Sigmoid colon (tissue), 7 donors: ENCODE data around the gene CCDC24. TPM values are rescaled to one million over a fixed set of nuclear protein-coding genes. Genes with fewer than 3 reads are reported as not detected.

Source experiments
- DNase-seq: peaks from one replicate; pipeline ENCODE4 v3.0.0-alpha.2; 2019
- H3K27ac ChIP-seq, 4 donors: fragments of 200-600 bp; sonication (generic); one replicate each; pipeline ENCODE4 v1.5.1; 2016 to 2019; ENCODE audit warnings: mild to moderate bottlenecking in 1 of 4
- H3K27me3 ChIP-seq, 3 donors: fragments of 200-600 bp; sonication (generic); one replicate each; pipeline ENCODE4 v1.5.1; 2019; ENCODE audit warnings: mild to moderate bottlenecking in 1 of 3
- H3K36me3 ChIP-seq, 4 donors: fragments of 200-600 bp; sonication (generic); one replicate each; pipeline ENCODE4 v1.5.1; 2016 to 2019
- H3K4me1 ChIP-seq, 4 donors: fragments of 200-600 bp; sonication (generic); one replicate each; pipeline ENCODE4 v1.5.1; 2017 to 2019
- H3K4me3 ChIP-seq, 4 donors: fragments of 200-600 bp; sonication (generic); one replicate each; pipeline ENCODE4 v1.5.1; 2017 to 2019; ENCODE audit warnings: mild to moderate bottlenecking in 2 of 4, moderate library complexity in 1 of 4
- H3K9me3 ChIP-seq, 4 donors: fragments of 200-600 bp in 3 of 4; sonication (generic) in 3 of 4; one replicate each; pipeline versions ENCODE4 v1.5.1 to v1.6.1; 2013 to 2019
- EP300 ChIP-seq, 4 donors: sonication (generic); formaldehyde crosslinking; IDR thresholded peaks; one replicate each; pipeline ENCODE4 v1.6.1; 2017; ENCODE audit warnings: antibody characterized with exemption in 4 of 4
- POLR2A ChIP-seq, 2 donors: fragments of 450-650 bp; IDR thresholded peaks; one replicate each; pipeline ENCODE4 v1.6.1; 2016; ENCODE audit warnings: antibody characterized with exemption in 2 of 2, mild to moderate bottlenecking in 2 of 2, moderate library complexity in 2 of 2
- POLR2AphosphoS5 ChIP-seq, 4 donors: sonication (generic); formaldehyde crosslinking; IDR thresholded peaks; one replicate each; pipeline ENCODE4 v1.6.1; 2017; ENCODE audit warnings: antibody characterized with exemption in 4 of 4
- WGBS, 2 donors: extraction: QIAGEN DNeasy Blood & Tissue Kit; methylation state at CpG; one replicate each; pipeline ENCODE4 v1.1.7; 2013; 5-methylcytosine and 5-hydroxymethylcytosine counted together
- intact Hi-C: fragments of 100-400 bp; cut with DNase I; formaldehyde crosslinking; loops from one replicate; pipeline ENCODE4 v1.15.1; 2023
- polyA plus RNA-seq, 3 donors: library from polyadenylated mRNA; stranded (reverse); fragments of 200-250 nt; gene quantifications; one replicate each; pipeline ENCODE4 v1.2.3, GENCODE V29; 2013
- total RNA-seq, 4 donors: library from RNA; depleted of rRNA; stranded (reverse); fragments of >200 nt; gene quantifications; one replicate each; pipeline ENCODE4 v1.1.0, GENCODE V29; 2016
- TF ChIP-seq, protein P1 (sequence below), 4 experiments: fragments of 450-650 bp in 3 of 4; fragments of 200-600 bp in 1 of 4; IDR thresholded peaks; one replicate each; pipeline ENCODE4 v1.5.1; 2016 to 2019; ENCODE audit warnings: antibody characterized with exemption in 4 of 4, mild to moderate bottlenecking in 3 of 4, moderate library complexity in 2 of 4
- donor health status: healthy with polysubstance abuse.
- donor health status: Bipolar disorder and iron deficiency.
- donor health status: healthy.

CCDC24 gene
- total and polyA plus RNA-seq, 7 donors = 2.7 to 19.2 (median 6.6) TPM

DNA sequence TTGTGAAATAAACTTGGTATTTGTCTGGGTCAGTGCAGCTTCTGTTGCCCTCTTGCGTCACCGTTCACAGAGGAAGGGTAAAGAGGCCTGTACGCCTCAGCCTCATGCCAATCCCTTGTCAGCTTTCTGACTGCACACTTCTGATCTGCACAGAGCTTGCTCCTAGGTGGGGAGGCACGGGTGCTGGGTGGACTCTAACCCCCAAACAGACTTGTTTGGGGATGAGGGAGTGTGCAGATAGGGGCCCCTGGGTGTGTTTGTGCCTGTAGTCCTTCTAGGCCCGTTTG, 13.2 kb upstream of the CCDC24 start:
- intact Hi-C loops = no loop called here
- WGBS, 2 donors = 50 to 77% methylated on average over 5 of the region's 5 CpGs
- peaks cover 0 to 63% (median 52%) of the 10 kb centered on the region in 4 donors for H3K4me1 ChIP-seq
- DNase-seq = no peak
- no peaks in the 10 kb centered on the region for H3K27me3 ChIP-seq
- peaks cover 0 to 23% (median 11%) of the 10 kb centered on the region in 4 donors for H3K36me3 ChIP-seq
- H3K9me3 ChIP-seq = no peaks in the 10 kb centered on the region
- TF ChIP-seq, protein P1, sequence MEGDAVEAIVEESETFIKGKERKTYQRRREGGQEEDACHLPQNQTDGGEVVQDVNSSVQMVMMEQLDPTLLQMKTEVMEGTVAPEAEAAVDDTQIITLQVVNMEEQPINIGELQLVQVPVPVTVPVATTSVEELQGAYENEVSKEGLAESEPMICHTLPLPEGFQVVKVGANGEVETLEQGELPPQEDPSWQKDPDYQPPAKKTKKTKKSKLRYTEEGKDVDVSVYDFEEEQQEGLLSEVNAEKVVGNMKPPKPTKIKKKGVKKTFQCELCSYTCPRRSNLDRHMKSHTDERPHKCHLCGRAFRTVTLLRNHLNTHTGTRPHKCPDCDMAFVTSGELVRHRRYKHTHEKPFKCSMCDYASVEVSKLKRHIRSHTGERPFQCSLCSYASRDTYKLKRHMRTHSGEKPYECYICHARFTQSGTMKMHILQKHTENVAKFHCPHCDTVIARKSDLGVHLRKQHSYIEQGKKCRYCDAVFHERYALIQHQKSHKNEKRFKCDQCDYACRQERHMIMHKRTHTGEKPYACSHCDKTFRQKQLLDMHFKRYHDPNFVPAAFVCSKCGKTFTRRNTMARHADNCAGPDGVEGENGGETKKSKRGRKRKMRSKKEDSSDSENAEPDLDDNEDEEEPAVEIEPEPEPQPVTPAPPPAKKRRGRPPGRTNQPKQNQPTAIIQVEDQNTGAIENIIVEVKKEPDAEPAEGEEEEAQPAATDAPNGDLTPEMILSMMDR (IDR thresholded peaks at IDR 0.05) = no peak
- TF ChIP-seq POLR2AphosphoS5 (IDR thresholded peaks at IDR 0.05) (no peak), POLR2A (IDR thresholded peaks at IDR 0.05) (no peak), EP300 (IDR thresholded peaks at IDR 0.05) (no peak)
- peak overlapping the region in 1 of 4 donors; percentile 91 for H3K4me3 ChIP-seq
- peak overlapping the region in 2 of 4 donors; percentile 58 to 63 for H3K27ac ChIP-seq

DNA sequence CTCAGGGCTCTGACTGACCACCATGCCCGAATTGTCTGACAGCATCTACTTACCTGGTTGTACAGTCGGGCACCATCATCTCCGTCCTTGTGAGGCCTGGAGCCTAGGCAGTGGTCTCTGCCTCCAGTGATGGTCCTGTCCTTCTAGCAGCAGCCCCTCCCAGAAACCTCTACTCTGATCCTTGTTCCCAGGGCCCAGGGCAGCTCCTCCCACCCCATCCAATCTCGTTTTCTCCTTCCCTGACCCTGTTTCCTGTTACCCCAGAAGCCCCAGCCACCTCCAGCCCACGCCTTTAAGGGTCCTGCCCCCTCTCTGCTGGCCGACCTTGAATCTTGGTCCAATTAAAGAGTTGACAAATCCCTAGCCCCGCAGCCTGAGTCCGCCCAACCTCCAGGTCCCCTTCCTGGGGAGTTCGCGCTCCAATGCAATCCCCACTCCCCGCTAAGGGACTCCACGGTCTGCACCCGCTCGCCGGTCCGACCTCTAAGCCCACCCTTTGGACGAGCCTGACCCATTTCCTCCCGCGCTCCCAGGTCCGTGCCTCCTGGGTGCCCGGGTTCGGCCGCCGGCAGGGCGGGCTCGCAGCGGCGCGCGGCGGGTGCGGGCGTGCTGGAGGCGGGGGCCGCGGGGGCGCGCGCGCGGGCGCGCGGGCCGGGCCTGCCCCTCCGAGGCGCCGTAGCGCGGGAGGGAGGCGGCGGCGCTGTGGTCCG, 12.7 kb upstream of the CCDC24 start, which contains the start of gene B4GALT2:
Gene B4GALT2, plus strand, starts transcription at position 660 of the 710 bp plus-strand sequence. CDS start 1,951 bp downstream, outside the sequence.
- intact Hi-C loops = no loop called here
- 4 to 6% methylated on average over 54 of the region's 54 CpGs for WGBS, 2 donors
- no peak for DNase-seq
- TF ChIP-seq POLR2AphosphoS5 (IDR thresholded peaks at IDR 0.05) (peak in 1 of 4 donors; percentile 28), EP300 (IDR thresholded peaks at IDR 0.05) (no peak)
- no peaks in the 10 kb centered on the region for H3K9me3 ChIP-seq
- no peaks in the 10 kb centered on the region for H3K27me3 ChIP-seq
- peak within 1 kb of the TSS; percentile 57 to 77 (median 74) for H3K27ac ChIP-seq
- H3K4me3 ChIP-seq = peak within 1 kb of the TSS; percentile 73 to 92 (median 84)
- peaks cover 0 to 62% (median 52%) of the 10 kb centered on the region in 4 donors for H3K4me1 ChIP-seq
- peaks cover 0 to 23% (median 11%) of the 10 kb centered on the region in 4 donors for H3K36me3 ChIP-seq

DNA sequence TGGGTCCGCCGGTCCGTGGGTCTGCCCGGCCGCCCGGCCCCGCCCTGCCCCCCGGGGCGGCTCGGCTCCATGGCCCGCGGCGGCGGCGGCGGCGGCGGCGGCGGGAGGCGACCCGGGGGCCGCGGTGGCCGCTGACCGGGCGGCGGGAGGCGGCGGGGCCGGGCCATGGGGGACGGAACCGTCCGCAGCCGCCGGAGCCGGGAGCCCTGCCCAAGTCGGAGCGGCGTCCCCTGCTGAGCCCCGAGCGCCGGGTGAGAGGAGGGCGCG, 12.2 kb upstream of the CCDC24 start:
- Histone ChIP-seq H3K4me1 (peaks cover 0 to 57% (median 50%) of the 10 kb centered on the region in 4 donors), H3K27ac (peak overlapping the region; percentile 57 to 77 (median 74)), H3K27me3 (no peaks in the 10 kb centered on the region), H3K36me3 (peaks cover 0 to 23% (median 11%) of the 10 kb centered on the region in 4 donors), H3K4me3 (peak overlapping the region; percentile 73 to 92 (median 84)), H3K9me3 (no peaks in the 10 kb centered on the region)
- WGBS, 2 donors = 0% methylated on average over 45 of the region's 45 CpGs
- TF ChIP-seq, protein P1 (IDR thresholded peaks at IDR 0.05) = no peak
- TF ChIP-seq POLR2A (IDR thresholded peaks at IDR 0.05) (no peak), EP300 (IDR thresholded peaks at IDR 0.05) (no peak), POLR2AphosphoS5 (IDR thresholded peaks at IDR 0.05) (no peak)
- intact Hi-C loops = no loop called here
- DNase-seq = no peak

DNA sequence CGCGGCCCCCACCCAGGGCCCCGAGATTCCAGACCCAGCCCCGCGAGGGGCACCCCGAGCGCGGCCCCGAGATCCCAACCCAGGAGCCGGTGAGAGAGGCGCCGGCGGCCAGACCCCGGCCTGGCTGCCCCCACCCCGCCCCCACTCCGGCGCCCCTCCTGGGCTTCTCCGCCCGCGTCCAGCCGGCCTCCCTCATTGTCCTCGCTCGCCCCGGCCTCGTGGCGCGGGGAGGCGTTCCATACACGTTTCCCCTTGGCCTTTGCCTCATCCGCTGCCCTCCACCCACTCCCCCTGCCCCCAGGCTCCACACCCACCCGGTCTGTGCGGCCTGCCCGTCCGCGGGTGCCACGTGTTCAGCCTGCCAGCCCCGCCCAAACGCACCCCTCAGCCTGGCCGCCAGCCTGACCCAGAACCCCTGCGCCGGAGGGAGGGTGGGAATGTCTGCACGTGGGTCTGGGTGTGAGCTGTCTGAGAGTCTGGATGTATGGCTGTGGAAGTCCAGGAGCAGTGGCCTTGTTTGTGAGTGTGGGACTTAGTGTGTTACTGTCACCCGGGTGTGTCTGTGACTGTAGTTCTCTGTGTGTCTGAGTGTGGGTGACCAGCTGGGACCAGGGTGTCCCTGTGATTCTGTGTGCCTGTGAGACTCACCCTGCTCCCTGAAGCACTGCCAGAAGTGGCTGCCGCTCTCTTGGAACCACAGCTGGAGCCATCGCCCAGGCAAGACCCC, 11.7 kb upstream of the CCDC24 start:
- WGBS, 2 donors = 3 to 4% methylated on average over 45 of the region's 45 CpGs
- H3K27me3 ChIP-seq = no peaks in the 10 kb centered on the region
- no peaks in the 10 kb centered on the region for H3K9me3 ChIP-seq
- peaks cover 0 to 57% (median 47%) of the 10 kb centered on the region in 4 donors for H3K4me1 ChIP-seq
- peak overlapping the region; percentile 57 to 77 (median 74) for H3K27ac ChIP-seq
- DNase-seq = no peak
- TF ChIP-seq EP300 (IDR thresholded peaks at IDR 0.05) = no peak
- TF ChIP-seq, protein P1 (IDR thresholded peaks at IDR 0.05) = no peak
- intact Hi-C loops = no loop called here
- peaks cover 0 to 23% (median 11%) of the 10 kb centered on the region in 4 donors for H3K36me3 ChIP-seq
- H3K4me3 ChIP-seq = peak overlapping the region; percentile 73 to 92 (median 84)
